CD4-positive, alpha-beta T cell treated with Interleukin-17A for 4 hours (primary cell): ENCODE data around the gene VAPB.

ENCODE experiments used
- DNase-seq: peaks from one replicate; pipeline ENCODE4 v3.0.0-alpha.2; 2020; ENCODE audit warnings: mixed read lengths

The VAPB gene

DNA sequence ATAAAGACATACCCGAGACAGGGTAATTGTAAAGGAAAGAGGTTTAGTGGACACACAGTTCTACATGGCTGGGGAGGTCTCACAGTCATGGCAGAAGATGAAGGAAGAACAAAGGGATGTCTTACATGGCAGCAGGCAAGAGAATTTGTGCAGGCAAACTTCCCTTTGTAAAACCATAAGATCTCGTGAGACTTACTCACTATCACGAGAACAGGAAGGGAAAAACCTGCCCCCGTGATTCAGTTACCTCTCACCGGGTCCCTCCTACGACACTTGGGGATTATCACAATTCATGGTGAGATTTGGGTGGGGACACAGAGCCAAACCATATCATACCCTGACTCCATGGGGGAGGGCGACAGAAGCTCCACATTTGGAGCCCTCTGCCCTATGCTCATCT is 7.4 kb upstream of the VAPB start:
- no peak for DNase-seq

DNA sequence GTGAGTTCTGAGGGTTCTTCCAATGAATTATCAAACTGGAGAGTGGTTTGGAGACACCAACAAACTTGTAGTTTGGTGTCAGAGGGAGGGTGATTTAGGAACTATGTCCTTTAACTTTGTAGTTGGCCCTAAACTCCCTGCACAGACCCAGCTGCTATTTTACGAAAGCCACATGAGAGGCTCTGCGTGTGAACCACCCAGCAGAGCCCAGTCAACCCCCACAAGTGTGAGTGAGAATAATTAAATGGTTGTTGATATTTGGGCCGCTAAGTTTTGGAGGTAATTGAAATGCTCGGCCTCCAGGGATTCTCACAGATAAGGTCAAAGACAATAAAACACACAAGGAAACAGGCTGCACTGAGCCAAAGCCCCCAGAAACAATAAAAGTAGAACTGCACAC is 6.9 kb upstream of the VAPB start:
- no peak for DNase-seq

DNA sequence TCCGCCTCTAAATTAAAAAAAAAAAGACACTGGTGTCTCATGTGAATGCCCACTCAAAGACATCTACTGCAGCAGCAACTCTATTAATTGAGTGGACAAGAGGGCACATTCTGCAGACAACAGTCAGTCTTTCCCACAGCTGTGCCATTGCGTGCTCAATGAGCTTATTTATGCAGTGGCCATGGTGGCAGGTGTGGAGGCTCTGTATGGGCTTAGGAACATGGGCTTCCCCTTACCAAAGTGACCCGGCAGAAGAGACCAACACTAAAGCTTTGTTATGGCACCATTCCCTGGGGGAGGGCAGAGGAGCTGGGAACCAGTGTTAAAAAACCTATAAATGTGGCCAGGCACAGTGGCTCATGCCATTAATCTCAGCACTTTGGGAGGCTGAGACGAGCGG is 4.2 kb upstream of the VAPB start:
- no peak for DNase-seq

DNA sequence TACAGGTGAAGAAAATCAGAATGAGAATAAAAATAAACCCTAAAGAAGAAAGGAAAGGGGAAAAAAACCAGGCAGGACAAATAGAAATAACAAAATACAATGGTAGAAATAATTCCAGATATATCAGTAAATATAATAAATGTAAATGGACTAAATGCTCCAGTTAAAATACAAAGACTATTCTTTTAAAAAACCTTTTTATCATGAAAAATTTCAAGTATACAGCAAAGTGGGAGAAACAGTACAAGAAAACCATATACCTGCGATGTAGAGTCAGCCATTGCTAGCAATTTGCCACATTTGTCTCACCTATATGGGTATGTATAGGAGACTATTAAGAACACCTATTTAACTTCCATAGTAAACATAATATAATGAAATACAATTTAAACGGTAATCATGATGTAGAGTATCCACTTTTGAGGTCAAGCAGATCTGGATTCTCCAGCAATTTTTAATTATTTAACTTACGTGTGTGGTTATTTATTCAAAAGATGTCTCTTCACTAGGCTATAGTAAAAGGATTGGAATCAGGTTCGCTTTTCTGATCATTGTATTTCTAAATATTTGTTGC is 914 bp upstream of the VAPB start:
- DNase-seq, result no peak

DNA sequence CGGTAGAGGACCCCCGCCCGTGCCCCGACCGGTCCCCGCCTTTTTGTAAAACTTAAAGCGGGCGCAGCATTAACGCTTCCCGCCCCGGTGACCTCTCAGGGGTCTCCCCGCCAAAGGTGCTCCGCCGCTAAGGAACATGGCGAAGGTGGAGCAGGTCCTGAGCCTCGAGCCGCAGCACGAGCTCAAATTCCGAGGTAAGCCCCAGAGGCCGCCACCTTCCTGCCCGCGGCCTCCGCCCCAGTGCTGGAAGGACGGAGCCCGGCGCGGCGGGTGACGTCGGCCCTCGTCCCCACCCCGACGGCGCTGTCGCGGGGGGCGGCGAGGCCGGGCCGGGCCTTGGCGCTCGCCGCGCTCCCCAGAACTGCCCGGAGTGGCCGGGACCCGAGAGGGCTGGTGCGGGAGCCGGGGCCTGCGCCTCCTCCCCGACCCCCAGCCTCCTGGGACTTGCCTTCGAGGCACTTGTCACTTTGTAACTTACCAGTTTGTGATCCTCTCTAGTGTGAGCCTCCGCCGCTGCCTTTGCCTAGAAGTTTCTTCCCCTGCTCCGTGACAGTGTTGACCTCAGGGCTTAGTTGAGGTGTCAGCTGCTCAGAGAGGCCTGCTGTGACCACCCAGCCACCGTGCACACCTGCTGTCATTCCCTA is 417 bp downstream of the VAPB start:
- DNase-seq, result peak; percentile 26

DNA sequence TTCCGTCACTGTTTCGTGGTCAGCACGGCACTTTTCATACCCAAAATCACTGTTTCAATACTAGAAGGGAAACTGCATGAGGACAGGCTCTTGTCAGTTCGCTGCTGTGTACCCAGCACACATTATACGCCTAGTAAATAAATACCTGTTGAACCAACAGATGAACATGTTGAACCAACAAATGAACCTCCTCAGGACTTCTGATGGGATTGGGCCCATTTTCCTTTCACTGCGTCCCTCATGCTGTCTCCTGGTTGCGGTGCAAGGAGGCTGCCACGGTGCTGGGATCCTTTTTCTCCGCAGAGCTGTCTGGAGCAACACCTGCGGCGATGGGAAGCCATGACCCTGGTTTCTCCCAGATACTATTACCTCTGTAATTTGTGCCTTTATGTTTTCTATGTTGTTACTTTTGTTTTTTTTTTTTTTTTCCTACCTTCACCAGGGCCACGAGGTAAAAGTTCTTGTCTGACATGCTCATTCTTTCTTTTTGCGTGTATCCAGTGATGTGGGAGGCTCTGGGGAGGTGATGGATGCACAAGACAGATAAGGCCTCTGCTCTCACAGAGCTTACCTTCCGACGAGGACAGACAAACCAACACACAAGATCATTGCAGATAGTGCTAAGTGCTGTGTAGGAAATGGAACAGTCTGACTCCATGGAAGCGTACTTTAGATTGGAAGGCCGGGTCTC is 1.1 kb downstream of the VAPB start:
- DNase-seq, result no peak

DNA sequence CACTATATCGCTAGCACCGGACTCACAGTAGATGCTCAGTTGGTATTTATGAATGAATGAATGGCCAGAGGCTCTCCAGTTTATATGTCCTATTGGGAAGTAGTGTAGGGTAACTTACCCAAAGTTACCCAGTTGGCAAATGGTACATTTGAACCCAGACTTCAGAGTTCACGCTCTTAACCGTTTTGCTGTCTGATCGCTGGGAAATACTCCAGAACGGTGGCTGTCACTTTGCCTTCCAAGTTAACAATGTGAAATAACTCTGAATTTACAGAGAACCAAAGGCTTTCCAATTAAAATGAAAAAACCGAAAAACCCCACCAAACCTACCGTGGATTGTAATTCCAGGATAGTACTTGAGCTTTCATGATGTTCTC is 1.6 kb downstream of the VAPB start:
- no peak for DNase-seq

DNA sequence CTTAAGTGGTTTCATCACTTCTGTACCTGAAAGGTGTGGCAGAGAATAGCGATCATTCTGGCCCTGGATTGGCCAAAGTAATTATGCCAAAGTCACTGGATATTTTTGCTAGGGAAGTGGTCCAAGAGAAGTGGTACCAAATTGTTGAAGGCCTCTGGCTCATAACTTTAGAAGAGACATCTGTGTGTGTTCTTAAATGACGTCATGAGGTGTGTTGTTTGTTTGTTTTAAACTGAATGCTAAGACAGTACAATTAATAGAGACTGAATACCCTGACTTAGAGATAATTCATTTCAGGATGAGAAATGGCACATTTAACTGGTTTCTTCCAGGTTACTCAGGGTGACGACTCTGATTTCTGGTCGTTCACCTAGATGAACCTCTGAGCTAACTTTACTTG is 3.3 kb downstream of the VAPB start:
- no peak for DNase-seq

DNA sequence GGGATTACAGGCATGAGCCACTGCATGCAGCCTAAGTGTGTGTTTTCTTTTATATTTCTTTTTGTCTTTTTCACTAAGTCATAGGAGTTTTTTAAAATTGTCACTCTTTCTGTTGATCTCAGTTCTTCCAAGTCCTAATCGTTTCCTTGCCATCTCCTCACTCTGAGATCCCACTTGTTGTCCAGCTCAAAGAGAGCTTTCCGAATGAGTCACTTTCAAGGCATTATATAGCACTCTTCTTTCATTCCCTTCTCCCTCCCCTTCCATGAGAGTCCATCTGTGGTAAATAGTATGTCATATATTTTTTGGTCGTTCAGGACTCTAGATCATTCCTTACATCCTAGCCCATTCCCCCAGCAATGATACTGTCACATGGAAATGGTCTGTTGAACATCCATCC is 4.3 kb downstream of the VAPB start:
- DNase-seq, result no peak

DNA sequence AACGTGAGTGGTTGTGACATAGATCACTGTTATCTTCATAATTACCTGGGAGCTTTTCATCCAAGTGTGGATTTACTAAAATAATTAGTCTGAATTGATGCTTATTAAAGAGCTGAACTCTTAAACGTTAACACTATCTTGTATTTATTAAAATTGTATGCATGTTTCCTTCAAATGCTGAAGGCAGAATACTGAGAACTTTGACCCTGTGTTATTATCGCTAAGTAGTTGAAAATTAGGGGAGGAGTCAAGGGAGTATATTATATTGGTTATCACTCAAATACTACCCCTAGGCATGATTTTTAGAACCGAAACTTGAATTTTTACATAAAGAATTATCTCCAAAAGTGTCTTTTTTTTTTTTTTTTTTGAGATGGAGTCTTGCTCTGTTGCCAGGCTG is 5.8 kb downstream of the VAPB start:
- DNase-seq, result no peak

DNA sequence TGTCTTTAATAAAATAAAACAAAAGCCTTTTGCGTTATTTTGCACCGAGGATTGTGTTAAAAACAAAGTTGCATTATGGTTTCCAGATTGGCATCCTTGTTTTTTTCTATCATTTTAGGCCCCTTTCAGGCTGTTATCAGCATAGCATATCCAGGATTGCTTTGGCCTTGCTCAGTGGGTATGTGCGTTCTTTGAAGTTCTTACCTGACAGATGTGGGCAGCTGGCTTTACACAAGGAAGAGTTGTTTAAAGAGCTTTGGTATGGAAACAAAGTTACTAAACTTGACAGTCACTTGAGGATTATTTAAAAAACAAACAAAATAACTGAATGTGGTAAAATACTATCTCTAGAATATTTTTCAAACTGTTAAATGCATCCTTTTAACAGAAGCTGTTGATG is 6.6 kb downstream of the VAPB start:
- DNase-seq, result no peak

DNA sequence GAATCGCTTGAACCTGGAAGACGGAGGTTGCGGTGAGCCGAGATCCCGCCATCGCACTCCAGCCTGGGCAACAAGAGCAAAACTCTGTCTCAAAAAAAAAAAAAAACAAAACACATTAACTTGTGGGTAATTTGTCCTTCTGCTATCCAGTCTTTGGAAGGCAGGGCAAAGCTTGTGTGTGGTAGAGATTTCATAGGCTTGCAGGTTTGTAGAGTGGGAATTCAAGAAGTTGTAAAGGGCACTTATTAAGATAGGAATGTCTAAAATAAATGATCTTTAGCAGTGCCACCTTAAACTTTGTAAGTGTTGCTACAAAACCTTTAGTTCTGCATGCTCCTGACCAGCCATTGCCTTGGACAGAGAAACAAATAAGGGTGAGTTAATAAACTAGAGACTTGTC is 8.4 kb downstream of the VAPB start:
- DNase-seq, result no peak

DNA sequence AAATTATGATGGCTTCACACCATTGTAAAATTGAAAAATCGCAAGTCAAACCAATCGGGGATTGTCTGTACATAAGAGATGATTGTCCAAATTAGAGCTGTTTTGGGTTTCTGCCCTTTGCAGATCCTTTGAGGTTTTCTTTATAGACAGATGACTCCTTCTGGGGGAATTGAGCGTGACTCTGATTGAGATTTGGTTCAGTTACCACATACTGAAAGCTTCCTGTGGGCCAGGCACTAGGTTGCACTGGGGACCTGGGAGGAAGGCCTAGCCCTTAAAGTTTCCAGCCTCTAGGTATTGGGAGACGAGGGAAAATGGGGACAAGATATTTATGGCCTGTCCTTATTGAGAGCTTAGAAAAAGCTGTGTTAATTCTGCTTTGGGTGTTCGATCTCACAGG is 9.2 kb downstream of the VAPB start:
- DNase-seq, result no peak

DNA sequence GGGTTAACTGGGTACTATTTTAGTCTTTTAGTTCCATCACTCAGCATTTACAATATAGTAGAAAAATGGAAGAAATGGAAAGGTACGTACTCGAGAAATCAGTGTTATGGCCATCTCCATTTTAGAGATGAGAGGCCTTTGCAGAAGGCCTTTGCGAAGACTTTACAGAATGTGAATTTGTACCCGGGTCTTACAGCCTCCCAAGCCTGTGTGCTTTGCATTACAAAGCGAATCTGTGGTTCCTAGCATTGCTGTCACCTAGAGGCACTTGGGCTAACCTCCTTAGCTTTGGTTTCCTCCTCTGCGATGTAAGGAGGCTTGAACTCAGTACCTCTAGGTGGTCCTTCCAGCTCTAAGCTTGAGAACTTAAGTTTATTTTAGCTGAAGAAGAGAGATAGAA is 10.9 kb downstream of the VAPB start:
- DNase-seq, result no peak

DNA sequence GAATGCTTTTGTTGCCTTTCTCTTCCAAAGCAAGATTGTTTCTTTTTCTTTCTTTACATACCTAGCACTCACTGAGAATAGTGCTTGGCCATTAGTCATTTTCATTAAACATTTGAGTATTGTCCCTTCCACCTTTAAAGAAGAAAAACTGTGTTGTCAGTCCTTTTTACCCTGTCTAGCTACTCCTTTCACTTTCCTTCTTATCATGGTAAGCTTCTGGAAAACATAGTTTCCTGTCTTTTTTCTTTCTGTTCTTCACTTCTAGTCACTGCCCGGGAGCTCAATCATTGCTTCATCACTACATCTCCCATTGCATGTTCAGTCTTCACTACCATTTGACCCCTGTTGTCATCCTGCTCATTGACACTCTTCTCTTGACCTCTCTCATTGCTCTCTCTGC is 12.1 kb downstream of the VAPB start:
- DNase-seq, result no peak

DNA sequence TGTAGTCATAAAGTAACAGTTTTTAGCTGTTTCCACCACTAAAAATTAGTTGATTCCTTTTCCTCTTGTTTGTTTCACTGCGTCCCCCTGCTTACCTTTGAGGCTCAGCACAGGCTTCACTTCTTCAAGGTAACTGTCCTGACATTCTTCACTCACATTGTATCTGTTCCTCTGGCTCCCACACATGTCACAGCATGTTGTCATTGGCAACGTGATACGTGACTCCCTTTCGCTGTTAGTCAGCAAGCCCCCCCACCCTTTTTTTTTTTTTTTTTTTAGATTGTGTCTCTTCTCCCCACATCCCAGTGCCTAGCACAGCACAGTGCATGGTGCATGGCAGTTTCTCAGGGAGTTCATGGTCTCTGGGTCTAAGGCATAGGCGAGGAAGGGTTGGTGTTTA is 13.3 kb downstream of the VAPB start:
- no peak for DNase-seq

DNA sequence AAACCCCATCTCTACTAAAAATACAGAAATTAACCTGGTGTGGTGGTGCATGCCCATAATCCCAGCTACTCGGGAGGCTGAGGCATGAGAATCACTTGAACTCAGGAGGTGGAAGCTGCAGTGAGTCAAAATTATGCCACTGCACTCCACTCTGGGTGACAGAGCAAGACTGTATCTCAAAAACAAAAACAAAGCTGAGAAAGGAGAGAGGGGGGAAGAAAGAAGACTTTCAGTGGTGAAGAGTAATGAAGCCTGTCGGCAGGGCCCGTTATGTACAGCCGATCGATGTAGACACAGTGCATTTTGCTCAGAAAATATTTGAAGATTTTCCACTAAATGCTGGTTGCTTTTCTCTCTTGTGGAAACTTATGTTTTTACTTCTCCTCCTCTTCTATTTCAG is 13.8 kb downstream of the VAPB start:
- DNase-seq, result no peak

DNA sequence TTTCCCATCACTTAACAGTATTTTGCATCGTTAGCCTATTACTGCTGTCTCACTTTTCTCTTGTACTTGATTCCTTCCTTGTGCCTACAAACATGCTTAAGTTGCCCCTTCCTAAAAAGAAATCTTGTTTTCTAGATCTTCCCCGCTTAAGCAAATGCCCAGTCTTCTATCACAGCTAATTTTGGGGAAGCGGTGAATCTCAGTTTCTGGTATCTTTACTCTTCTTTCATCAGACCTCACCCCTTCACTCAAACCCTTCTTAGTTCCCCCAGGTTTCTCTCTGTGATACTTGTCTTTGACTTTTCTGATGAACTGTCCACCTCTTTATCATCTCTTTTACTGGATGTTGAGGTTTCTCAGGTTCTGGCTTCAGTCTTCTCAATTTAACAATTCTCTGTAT is 14.2 kb downstream of the VAPB start:
- no peak for DNase-seq

DNA sequence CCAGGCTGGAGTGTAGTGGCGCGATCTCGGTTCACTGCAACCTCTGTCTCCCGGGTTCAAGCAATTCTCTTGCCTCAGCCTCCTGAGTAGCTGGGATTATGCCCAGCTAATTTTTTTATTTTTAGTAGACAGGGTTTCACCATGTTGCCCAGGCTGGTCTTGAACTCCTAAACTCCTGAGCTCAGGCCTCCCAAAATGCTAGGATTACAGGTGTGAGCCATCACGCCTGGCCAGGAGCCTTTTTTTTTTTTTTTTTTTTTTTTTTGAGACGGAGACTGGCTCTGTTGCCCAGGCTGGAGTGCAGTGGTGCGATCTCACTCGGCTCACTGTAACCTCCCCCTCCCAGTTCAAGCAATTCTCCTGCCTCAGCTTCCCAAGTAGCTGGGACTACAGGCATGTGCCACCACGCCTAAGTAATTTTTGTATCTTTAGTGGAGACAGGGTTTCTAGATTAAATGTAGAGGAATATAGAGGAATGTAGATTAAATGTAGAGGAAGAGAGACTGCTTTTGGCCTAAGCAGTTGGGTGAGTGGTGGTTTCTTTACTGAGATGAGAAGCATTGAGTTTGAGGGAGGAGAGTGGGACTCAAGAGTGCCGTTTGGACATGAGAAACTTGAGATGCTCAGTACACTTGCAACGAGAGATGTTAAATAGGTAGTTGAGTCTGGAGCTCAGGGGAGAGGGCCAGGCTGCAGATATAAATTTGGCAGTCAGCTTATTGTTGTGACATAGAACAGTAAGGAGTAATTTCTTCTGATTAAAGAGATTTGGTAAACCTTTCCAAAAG is 16.7 kb downstream of the VAPB start:
- DNase-seq, result no peak

DNA sequence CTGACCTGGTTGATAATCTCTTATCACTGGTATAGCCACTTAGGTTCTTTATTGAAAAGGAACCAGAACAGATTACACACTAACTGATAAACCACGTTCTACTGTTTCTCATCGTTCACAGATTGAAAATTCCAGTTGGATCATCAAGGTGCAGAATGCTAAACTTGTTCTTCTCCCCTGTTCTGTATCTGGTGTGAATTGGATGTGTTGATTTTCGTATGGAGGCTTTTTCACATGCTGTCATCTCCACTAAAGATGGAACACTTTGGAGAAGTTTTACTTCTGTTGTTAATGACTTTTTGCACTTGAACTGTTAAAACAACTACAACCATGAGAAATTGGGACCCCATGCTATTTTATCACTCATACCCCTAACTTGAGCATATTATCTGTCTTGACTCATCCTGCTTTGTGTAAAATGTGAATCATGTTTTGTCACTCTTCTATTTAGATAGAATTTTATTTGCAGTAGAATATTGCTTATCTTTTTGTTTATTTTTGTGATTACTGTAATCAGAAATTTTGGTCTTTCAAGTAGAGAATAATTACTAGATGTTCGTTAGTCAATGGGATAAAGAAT is 17.5 kb downstream of the VAPB start:
- no peak for DNase-seq

DNA sequence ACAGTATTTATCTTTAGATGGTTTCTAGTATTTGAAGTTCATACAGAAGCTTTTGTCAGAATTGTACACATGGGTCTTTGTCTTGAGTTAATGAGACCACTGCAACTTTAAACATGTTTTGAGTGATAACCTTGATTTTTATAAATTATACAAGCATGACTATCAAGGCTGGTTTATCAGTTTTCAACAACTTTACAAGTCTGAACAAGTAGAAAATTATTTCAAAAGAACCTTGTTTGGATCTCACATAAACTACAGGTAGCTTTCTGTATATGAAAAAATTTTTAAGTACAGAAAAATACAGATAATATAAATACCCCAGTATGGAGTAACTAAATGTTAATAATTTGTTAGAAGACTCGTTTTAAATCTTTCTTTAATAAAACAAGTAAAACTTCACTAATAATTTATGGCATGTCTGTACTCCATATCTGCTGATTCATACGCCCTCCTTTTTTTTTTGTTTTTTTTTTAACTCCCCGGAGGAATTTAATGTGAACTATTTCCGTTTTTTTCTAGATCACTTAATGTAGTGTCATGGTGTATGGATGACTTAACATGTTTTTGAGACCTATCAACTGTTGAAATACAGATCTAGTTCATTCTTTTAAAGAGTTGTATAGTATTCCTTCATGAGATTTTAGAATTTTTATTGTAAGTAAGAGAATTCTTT is 18.3 kb downstream of the VAPB start:
- DNase-seq, result no peak

DNA sequence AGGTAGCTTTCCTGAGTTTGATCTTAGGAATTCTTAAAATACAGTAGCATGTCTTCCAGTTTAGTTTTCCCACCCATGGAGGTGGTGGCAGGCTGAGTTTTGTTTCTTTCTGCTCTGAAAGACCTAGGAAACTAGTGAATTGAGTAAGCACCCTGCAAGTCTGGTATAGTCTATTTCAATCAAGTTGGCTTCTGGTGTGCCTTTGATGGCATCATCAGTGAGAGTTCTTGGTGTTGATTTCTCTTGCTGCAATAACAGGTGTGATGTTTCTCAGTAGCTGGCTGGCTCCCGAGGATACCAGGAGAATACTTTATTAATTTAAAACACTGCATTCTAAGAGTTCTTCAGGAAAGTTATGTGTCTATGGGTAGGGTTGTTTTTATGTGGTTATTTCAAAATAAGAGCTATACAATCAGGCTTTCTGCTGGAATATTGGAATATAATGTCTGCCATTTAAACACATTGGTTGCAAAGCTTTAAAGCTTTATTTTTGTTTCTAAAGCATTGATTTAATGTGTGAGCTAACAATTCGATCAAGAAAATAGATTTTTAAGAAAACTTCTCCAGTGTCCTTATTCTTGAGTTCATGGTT is 19.0 kb downstream of the VAPB start:
- DNase-seq, result peak; percentile 25
